GM19035 (cell line): Measurements from ENCODE around the gene ESYT2.
"Not testable (repeated sequence)": the region's sequence is repeated elsewhere in the genome, so short reads cannot be mapped to it uniquely, and the experiment has no call there.

Experiments used
- ATAC-seq: cut with Tn5 transposase; IDR thresholded peaks from one replicate; pipeline ENCODE4 v1.9.1; 2021; ENCODE audit not compliant: unreplicated experiment

The ESYT2 gene

GRCh38 chr7:158829342-158830210 lies at the start of gene ESYT2:
ESYT2 (minus strand) TSS chr7:158829509; CDS start chr7:158829418, 91 bp downstream.
- peak; percentile 81 for ATAC-seq

- ATAC-seq = not testable (repeated sequence)
Measured at GRCh38 chr7:158878151-158879079, 49.1 kb upstream of the ESYT2 start.

GRCh38 chr7:158876984-158877383 lies 47.7 kb upstream of the ESYT2 start:
- ATAC-seq = no peak

DNA sequence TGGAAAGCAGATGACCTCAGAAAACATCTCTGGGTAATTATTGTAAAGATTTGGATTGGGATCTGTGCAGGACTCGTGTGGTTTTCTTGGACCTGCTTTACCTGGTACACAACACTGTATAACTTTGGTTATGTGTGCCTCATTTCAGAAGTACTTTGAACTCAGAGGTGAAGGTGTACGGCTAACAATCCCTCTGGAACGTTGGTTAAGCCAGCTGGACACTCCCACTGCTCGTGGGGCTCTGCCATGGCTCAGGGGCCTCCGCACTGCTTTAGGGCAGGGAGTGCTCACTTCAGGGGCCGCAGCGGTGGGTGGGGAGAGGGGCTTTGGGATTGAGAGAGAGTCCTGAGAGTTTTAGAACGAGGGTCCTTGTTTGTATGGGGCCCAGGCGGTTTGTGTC lies 40.6 kb upstream of the ESYT2 start:
- no peak for ATAC-seq

GRCh38 chr7:158868764-158869410 lies 39.6 kb upstream of the ESYT2 start:
- no peak for ATAC-seq

GRCh38 chr7:158867214-158867984 lies 38.1 kb upstream of the ESYT2 start:
- no peak for ATAC-seq

DNA sequence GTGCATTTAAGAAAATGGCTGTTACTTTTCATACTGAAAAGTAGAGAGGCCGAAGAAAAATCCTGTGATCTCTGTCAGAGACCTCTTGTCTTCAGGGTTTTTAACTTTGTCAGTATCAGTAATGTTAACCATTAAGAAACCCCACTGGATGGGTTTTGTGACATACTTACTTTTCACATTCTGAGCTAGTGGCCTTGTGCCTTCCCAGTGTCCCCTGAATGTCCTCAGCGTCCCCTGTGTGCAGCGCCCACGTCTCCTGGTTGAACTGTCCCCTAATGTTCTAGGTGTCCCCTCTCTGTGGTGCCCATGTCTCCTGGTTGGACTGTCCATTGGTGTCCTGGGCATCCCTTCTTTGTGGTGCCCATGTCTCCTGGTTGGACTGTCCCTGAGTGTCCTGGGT lies 36.7 kb upstream of the ESYT2 start:
- no peak for ATAC-seq

- no peak for ATAC-seq
Measured at GRCh38 chr7:158865462-158865922, 36.2 kb upstream of the ESYT2 start.

- no peak for ATAC-seq
Measured at GRCh38 chr7:158864833-158865232, 35.5 kb upstream of the ESYT2 start.

DNA sequence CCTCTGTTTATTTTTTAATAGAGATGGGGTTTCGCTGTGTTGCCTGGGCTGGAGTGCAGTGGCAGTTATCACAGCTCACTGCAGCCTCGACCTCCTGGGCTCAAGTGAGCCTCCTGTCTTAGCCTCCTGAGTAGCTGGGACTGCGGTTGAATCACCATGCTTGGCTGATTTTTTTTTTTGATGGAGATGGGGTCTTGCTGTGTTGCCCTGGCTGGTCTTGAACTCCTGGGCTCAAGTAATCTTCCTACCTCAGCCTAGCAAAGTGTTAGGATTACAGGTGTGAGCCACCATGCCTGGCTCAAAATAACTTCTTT lies 35.2 kb upstream of the ESYT2 start:
- ATAC-seq = no peak

DNA sequence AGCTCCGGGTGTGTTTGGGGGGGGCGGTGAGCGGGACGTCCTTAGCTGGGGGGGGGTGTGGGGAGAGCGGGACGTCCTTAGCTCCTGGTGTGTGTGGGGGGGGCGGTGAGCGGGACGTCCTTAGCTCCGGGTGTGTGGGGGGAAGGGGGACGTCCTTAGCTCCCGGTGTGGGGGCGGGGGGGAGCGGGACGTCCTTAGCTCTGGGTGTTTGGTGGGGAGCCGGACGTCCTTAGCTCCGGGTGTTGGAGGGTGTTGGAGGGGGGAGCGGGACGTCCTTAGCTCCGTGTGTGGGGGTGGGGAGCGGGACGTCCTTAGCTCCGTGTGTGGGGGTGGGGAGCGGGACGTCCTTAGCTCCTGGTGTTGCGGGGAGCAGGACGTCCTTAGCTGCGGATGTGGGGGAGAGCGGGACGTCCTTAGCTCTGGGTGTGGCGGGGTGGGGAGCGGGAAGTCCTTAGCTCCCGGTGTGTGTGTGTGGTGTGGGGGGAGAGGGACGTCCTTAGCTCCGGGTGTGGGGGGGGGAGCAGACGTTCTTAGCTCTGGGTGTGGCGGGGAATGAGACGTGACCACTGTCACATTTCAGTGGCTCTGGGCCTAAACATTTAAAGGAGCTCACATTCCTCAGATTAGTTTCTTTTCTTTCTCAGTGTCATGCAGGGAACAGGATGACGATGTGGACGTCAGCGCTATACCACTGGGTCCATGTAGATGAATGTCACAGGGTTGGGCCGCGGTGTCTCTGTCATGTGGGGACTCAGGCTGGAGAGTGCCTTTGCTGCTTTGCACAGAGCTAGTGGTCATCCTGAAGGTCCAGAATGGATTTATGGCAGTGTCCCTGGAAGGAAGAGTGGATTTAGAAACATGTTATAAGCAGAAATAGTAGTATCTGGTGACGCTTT lies 34.5 kb upstream of the ESYT2 start:
- ATAC-seq = peak; percentile 44

- peak; percentile 48 for ATAC-seq
Measured at GRCh38 chr7:158862985-158863610, 33.8 kb upstream of the ESYT2 start.

- no peak for ATAC-seq
Measured at GRCh38 chr7:158861936-158862704, 32.8 kb upstream of the ESYT2 start.

- ATAC-seq = no peak
Measured at GRCh38 chr7:158861004-158861787, 31.9 kb upstream of the ESYT2 start.

DNA sequence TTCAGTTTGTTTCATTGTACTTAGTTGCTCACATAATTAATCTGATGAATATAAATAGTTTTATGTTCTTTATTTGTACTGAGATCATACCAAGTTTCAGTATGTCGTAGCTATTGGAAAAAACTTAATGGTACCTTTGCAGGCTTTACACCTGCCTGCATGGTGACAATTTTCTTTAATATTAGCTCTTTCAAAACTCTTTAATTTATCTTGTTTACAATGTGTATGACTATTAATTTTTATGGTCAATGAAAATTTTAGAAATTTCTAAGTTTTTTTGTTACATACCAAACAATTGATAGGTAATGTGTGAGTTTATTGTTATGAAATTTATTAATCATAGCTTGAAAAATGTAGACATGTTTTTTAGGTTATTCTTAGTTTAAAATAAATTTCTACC lies 31.1 kb upstream of the ESYT2 start:
- ATAC-seq = no peak

GRCh38 chr7:158858592-158859503 lies 29.5 kb upstream of the ESYT2 start:
- ATAC-seq = no peak
